Panc1 (cell line): ENCODE data around the gene ANKRD30A. TPM values are rescaled to one million over a fixed set of nuclear protein-coding genes. Genes with fewer than 3 reads are reported as not detected.

Source experiments
- ATAC-seq: fragments of 200-7000 bp; cut with Tn5 transposase; 2 replicates; pipeline ENCODE4 v1.9.1; 2020; ENCODE audit warnings: mild to moderate bottlenecking, moderate library complexity
- BruUV-seq: library from RNA; stranded (reverse); fragments of 400-500 nt; replicated peaks from 2 replicates; lab custom pipeline; 2021; lab: Mats Ljungman, UMichigan
- CTCF ChIA-PET: fragments of 300-600 bp; sonication (Branson Sonifier 250); formaldehyde crosslinking; loops from one replicate; lab custom pipeline; 2022; ENCODE audit warnings: antibody characterized with exemption; lab: Charles Lee
- POLR2A ChIA-PET: fragments of 300-600 bp; sonication (Branson Sonifier 250); formaldehyde crosslinking; loops from one replicate; lab custom pipeline; 2022; ENCODE audit warnings: antibody characterized with exemption; lab: Charles Lee
- DNase-seq: peaks from one replicate; pipeline ENCODE4 v3.0.0-alpha.2; 2010; ENCODE audit warnings: low read depth, low spot score
- H3K27ac ChIP-seq: 2 replicates; pipeline ENCODE4 v1.5.1; 2011; ENCODE audit warnings: mild to moderate bottlenecking, low read length, inconsistent platforms
- H3K27me3 ChIP-seq: fragments of 200-500 bp; sonication (Bioruptor generic); 2 replicates; pipeline ENCODE4 v1.6.0; 2014; ENCODE audit warnings: low read length, inconsistent platforms; ENCODE audit not compliant: control insufficient read depth, insufficient read depth
- H3K36me3 ChIP-seq: fragments of 200-500 bp; sonication (Bioruptor generic); 2 replicates; pipeline ENCODE4 v1.5.1; 2014; ENCODE audit warnings: inconsistent platforms, mild to moderate bottlenecking, low read length, moderate library complexity; ENCODE audit not compliant: control insufficient read depth, insufficient read depth
- H3K4me1 ChIP-seq: 2 replicates; pipeline ENCODE4 v1.5.1; 2011; ENCODE audit warnings: inconsistent platforms, mild to moderate bottlenecking, low read length, moderate library complexity; ENCODE audit not compliant: control insufficient read depth, insufficient read depth
- H3K4me3 ChIP-seq, 2 experiments: 2 replicates each; pipeline ENCODE4 v1.5.1; 2011 to 2012; ENCODE audit warnings: low read depth in 2 of 2, low read length in 2 of 2, mild to moderate bottlenecking in 2 of 2, inconsistent platforms in 1 of 2, moderate library complexity in 1 of 2
- H3K9me3 ChIP-seq: fragments of 200-500 bp; sonication (Bioruptor generic); 2 replicates; pipeline ENCODE4 v1.5.1; 2014; ENCODE audit warnings: low read depth, mild to moderate bottlenecking, inconsistent platforms, low read length, moderate library complexity; ENCODE audit not compliant: control insufficient read depth, insufficient read depth
- POLR2AphosphoS5 ChIP-seq: IDR thresholded peaks from 2 replicates; pipeline ENCODE4 v1.6.1; 2012; ENCODE audit warnings: mild to moderate bottlenecking, low read depth, low read length, moderate library complexity
- REST ChIP-seq, 2 experiments: IDR thresholded peaks; 2 replicates each; pipeline ENCODE4 v1.6.1; 2011 to 2012; ENCODE audit warnings: low read depth in 2 of 2, control low read depth in 1 of 2, low read length in 1 of 2, mild to moderate bottlenecking in 1 of 2, moderate library complexity in 1 of 2; ENCODE audit not compliant: insufficient read depth in 1 of 2
- SIN3A ChIP-seq: IDR thresholded peaks from 2 replicates; pipeline ENCODE4 v1.6.1; 2012; ENCODE audit warnings: low read depth, mild to moderate bottlenecking, low read length, moderate library complexity, borderline replicate concordance; ENCODE audit not compliant: insufficient read depth
- TCF7L2 ChIP-seq: IDR thresholded peaks from 2 replicates; pipeline ENCODE4 v1.6.1; 2011; ENCODE audit warnings: mild to moderate bottlenecking, low read depth, low read length, inconsistent platforms
- in situ Hi-C: cut with HindIII; loops from 2 replicates; pipeline ENCODE4 v1.10.0; 2016; ENCODE audit warnings: low sequenced_read_pairs, low pct_unique_long_range_greater_than_20kb
- intact Hi-C: fragments of 100-400 bp; cut with micrococcal nuclease; formaldehyde crosslinking; loops from one replicate; pipeline ENCODE4 v1.10.0; 2022; ENCODE audit not compliant: unreplicated experiment
- total RNA-seq: library from RNA; stranded (reverse); gene quantifications from one replicate; pipeline ENCODE4 v1.2.1, GENCODE V29; 2021; ENCODE audit not compliant: unreplicated experiment
- TF ChIP-seq, protein P1 (sequence below): fragments of 450-650 bp; IDR thresholded peaks from 2 replicates; pipeline ENCODE4 v1.5.1; 2017; ENCODE audit warnings: mild to moderate bottlenecking

Gene ANKRD30A
- total RNA-seq, 1 experiment from 2014 or later, result not detected

DNA sequence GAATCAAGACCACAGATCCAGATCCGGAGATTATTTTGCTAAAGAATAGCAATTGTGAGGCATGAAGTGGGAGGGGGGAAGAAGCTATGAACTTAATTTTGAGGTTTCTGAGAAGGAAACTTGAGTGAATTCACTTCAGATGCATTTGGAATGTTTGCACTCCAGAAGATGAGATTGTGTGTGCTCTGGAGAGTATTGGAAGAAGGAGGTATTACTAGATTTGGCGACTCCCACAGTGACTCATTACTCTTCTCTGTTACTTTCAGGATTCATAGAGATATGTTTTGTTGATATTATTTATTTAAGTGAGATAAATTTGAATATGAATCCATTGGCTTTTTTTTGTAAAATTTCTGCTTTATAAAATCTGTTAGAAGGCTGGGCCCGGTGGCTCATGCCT lies 80.7 kb downstream of the ANKRD30A start:
- no TSS peak for BruUV-seq
- no peaks in the 10 kb centered on the region for H3K4me1 ChIP-seq
- no peaks in the 10 kb centered on the region for H3K9me3 ChIP-seq
- ChIA-PET POLR2A (no interaction called here), CTCF (no interaction called here)
- TF ChIP-seq POLR2AphosphoS5, result no peak
- no peak for TF ChIP-seq SIN3A
- TF ChIP-seq, protein P1, sequence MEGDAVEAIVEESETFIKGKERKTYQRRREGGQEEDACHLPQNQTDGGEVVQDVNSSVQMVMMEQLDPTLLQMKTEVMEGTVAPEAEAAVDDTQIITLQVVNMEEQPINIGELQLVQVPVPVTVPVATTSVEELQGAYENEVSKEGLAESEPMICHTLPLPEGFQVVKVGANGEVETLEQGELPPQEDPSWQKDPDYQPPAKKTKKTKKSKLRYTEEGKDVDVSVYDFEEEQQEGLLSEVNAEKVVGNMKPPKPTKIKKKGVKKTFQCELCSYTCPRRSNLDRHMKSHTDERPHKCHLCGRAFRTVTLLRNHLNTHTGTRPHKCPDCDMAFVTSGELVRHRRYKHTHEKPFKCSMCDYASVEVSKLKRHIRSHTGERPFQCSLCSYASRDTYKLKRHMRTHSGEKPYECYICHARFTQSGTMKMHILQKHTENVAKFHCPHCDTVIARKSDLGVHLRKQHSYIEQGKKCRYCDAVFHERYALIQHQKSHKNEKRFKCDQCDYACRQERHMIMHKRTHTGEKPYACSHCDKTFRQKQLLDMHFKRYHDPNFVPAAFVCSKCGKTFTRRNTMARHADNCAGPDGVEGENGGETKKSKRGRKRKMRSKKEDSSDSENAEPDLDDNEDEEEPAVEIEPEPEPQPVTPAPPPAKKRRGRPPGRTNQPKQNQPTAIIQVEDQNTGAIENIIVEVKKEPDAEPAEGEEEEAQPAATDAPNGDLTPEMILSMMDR, result no peak
- no peak for TF ChIP-seq TCF7L2
- TF ChIP-seq REST (IDR thresholded peaks at IDR 0.05; ENCODE audit: insufficient read depth in 1 of 2, low read depth in 2 of 2, low read length in 1 of 2), result no peak
- H3K4me3 ChIP-seq, result no peak overlapping the region
- in situ Hi-C loops, result no loop called here
- intact Hi-C loops, result no loop called here
- DNase-seq (no peak), ATAC-seq (no peak)
- H3K27ac ChIP-seq, result no peak overlapping the region
- no peaks in the 10 kb centered on the region for H3K36me3 ChIP-seq
- H3K27me3 ChIP-seq, result no peaks in the 10 kb centered on the region

GRCh38 chr10:37220866-37221265 lies 95.5 kb downstream of the ANKRD30A start:
- TF ChIP-seq REST (IDR thresholded peaks at IDR 0.05; ENCODE audit: insufficient read depth in 1 of 2, low read depth in 2 of 2, low read length in 1 of 2) (no peak), SIN3A (no peak), POLR2AphosphoS5 (no peak), TCF7L2 (no peak)
- TF ChIP-seq, protein P1, result no peak
- BruUV-seq, result no TSS peak
- no peak overlapping the region for H3K27ac ChIP-seq
- ChIA-PET CTCF (no interaction called here), POLR2A (no interaction called here)
- intact Hi-C loops (no loop called here), in situ Hi-C loops (no loop called here)
- ATAC-seq (no peak), DNase-seq (no peak)
- no peaks in the 10 kb centered on the region for H3K9me3 ChIP-seq
- no peak overlapping the region for H3K4me3 ChIP-seq
- H3K36me3 ChIP-seq, result no peaks in the 10 kb centered on the region
- H3K27me3 ChIP-seq, result no peaks in the 10 kb centered on the region
- no peaks in the 10 kb centered on the region for H3K4me1 ChIP-seq
